NCI-H2081 treated with DMSO at 0.1 percent for 48 hours (cell line): ENCODE data around the gene GLCCI1.

Experiments used
- DNase-seq: peaks from one replicate; lab custom pipeline; 2025; lab: John Stamatoyannopoulos, UW

GLCCI1 gene

DNA sequence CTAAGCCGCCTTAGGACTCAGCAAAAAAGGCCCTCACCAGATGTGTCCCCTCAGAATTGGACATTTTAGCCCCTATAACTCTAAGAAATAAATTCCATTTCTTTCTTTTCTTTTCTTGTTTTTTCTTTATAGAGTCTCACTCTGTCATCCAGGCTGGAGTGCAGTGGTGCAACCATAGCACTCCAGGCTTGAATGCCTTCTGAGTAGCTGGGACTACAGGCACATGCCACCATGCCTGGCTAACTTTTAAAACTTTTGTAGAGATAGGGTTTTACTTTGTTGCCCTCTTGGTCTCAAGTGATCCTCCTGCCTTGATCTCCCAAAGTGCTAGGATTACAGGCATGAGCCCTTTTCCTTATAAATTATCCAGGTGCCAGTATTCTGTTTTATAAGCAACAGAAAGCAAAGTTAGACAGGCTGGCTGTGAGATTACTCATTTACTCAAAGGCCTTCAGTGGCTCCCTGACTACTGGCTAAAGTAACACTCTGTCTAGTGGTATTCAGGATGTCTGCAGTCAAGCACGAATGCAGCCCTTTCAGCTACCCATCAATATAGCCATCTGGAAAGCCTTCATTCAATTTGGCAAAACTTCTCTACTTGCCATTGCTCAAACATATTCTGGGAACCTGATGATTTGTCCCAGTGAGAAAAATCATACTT is 164.7 kb downstream of the GLCCI1 start:
- no peak for DNase-seq

DNA sequence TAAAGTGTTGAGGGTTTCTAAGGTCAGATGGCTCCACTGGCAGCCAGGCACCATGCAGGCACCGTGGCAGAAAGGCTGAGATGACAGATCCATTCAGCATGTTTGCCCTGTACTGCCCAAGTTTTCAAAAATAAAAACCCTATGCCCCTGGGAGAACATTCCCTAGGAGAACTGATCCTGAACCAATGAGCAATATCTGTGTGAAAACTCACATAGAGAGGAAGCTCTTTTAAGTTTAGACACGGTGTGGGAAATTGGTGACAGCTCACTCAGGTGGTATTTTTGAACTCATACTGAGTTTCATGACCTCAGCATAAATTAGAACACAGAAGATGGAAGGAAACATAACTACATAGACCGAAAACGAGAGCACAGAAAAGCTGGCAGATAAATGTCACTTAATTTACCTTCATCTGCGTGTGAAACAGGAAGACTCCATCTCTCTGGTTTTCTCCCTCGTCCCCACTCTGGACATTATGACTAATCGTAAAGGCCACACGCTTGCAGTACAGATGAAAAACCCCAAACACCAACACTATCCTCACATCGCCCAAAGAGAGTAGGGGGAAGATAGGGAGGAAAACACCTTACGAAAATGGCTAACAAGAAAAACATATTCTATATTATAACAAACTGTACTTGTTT is 165.6 kb downstream of the GLCCI1 start:
- no peak for DNase-seq

DNA sequence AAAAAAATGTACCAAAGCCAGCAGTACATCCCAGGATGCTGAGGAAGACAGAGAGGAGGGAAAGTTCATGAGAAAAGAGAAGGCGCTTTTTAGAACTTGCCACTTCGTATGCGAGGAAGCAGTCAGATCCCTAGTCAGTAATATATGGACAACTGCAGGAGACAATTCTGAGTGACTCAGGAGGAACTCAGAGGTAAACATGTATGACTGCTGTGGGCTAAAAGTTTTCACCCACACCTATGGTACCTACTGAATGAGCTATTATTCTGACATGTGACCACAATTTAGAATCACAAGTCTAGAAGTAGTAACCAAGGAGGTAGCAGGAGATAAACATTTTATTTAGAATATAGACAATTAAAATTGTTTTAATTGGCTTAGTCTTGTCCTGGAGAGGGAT is 166.8 kb downstream of the GLCCI1 start:
- DNase-seq: no peak

DNA sequence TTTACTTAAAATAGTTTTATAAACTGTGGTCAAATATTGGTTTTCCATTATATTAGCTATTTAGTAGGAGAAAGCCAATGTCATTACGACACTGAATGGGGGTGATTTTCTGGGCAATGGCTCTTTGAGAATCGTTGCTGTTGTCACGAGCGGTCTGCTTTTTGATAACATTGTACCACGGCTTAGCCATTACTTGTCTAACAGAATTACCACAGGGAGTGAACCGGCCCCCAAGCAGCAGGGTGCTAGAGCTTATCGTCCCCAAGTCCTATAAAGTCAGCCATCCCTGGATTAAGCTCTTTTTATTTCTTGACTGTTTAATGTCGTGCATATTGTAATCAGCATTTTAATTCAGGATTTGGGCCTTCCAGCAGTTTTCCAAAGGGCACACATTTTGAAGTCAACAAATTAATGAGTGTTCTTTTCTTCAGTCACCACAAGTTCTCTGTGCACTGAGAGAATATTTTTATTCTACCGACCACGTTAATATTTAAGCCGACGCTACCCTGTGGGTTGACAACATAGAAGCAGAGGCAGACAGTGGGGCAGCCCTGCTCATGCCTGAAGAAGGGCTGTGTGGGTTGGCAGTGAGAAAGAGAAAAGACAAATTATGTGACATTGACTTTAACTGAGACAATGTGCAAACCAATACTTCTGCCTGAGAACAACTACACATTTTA is 167.6 kb downstream of the GLCCI1 start:
- no peak for DNase-seq
